IMR-90 (cell line): Measurements from ENCODE around the gene TMEM101. TPM values are rescaled to one million over a fixed set of nuclear protein-coding genes. Genes with fewer than 3 reads are reported as not detected.

Source experiments
- ATAC-seq: fragments of 200-7000 bp; cut with Tn5 transposase; 2 replicates; pipeline ENCODE4 v1.9.1; 2020; ENCODE audit warnings: low read depth, mild to moderate bottlenecking, moderate library complexity
- BruUV-seq: library from RNA; stranded (reverse); fragments of 400-500 nt; replicated peaks from 2 replicates; lab custom pipeline; 2021; lab: Mats Ljungman, UMichigan
- CTCF ChIA-PET: fragments of 300-600 bp; formaldehyde crosslinking; extraction: SDS; loops from one replicate; lab custom pipeline; 2021; ENCODE audit warnings: antibody characterized with exemption; lab: Yijun Ruan, JAX
- POLR2A ChIA-PET: fragments of 300-600 bp; sonication (Branson Sonifier 250); formaldehyde crosslinking; loops from one replicate; lab custom pipeline; 2022; ENCODE audit warnings: antibody characterized with exemption; ENCODE audit not compliant: unreplicated experiment; lab: Charles Lee
- DNase-seq: peaks from one replicate; pipeline ENCODE4 v3.0.0; 2013
- H2AFZ ChIP-seq: replicated peaks from 2 replicates; pipeline ENCODE3; 2013; ENCODE audit warnings: low read length, mild to moderate bottlenecking; ENCODE audit not compliant: poor library complexity
- H2AK5ac ChIP-seq: 2 replicates; pipeline ENCODE4 v1.6.1; 2013; ENCODE audit warnings: low read depth, low read length, inconsistent platforms
- H2AK9ac ChIP-seq: replicated peaks from 2 replicates; pipeline ENCODE3; 2013; ENCODE audit warnings: mild to moderate bottlenecking, low read depth, low read length, moderate library complexity; ENCODE audit not compliant: poor library complexity
- H2BK120ac ChIP-seq: 2 replicates; pipeline ENCODE4 v1.6.1; 2013; ENCODE audit warnings: low read depth, low read length, inconsistent platforms
- H2BK15ac ChIP-seq: 3 replicates; pipeline ENCODE4 v1.6.1; 2013; ENCODE audit warnings: low read depth, low read length, inconsistent platforms
- H2BK20ac ChIP-seq: 2 replicates; pipeline ENCODE4 v1.6.1; 2013; ENCODE audit warnings: low read depth, mild to moderate bottlenecking, inconsistent platforms, low read length, moderate library complexity
- H2BK5ac ChIP-seq: 2 replicates; pipeline ENCODE4 v1.6.1; 2013; ENCODE audit warnings: mild to moderate bottlenecking, low read depth, low read length, inconsistent platforms; ENCODE audit not compliant: poor library complexity, severe bottlenecking
- H3K14ac ChIP-seq: replicated peaks from 2 replicates; pipeline ENCODE4 v1.6.1; 2013; ENCODE audit warnings: low read depth, low read length, inconsistent platforms
- H3K18ac ChIP-seq: 2 replicates; pipeline ENCODE4 v1.6.1; 2013; ENCODE audit warnings: low read depth, low read length, control low read depth
- H3K23ac ChIP-seq: 2 replicates; pipeline ENCODE4 v1.6.1; 2013; ENCODE audit warnings: low read depth, low read length, inconsistent platforms
- H3K27ac ChIP-seq: 2 replicates; pipeline ENCODE4 v1.5.1; 2013; ENCODE audit warnings: mild to moderate bottlenecking, control low read depth, low read length; ENCODE audit not compliant: insufficient read depth
- H3K27me3 ChIP-seq: 2 replicates; pipeline ENCODE4 v1.6.1; 2013; ENCODE audit warnings: low read length; ENCODE audit not compliant: control insufficient read depth, insufficient read depth
- H3K36me3 ChIP-seq: 2 replicates; pipeline ENCODE4 v1.6.1; 2013; ENCODE audit warnings: low read length, mixed read lengths; ENCODE audit not compliant: control insufficient read depth, insufficient read depth
- H3K4ac ChIP-seq: 2 replicates; pipeline ENCODE4 v1.6.1; 2013; ENCODE audit warnings: low read depth, low read length, inconsistent platforms
- H3K4me1 ChIP-seq: 2 replicates; pipeline ENCODE4 v1.6.1; 2013; ENCODE audit warnings: low read length, mixed read lengths; ENCODE audit not compliant: control insufficient read depth, insufficient read depth
- H3K4me2 ChIP-seq: 2 replicates; pipeline ENCODE4 v1.6.1; 2013; ENCODE audit warnings: low read depth, mild to moderate bottlenecking, control low read depth, low read length, moderate library complexity
- H3K4me3 ChIP-seq: 2 replicates; pipeline ENCODE4 v1.5.1; 2013; ENCODE audit warnings: low read depth, mild to moderate bottlenecking, control low read depth, low read length, moderate library complexity; ENCODE audit not compliant: insufficient read depth
- H3K56ac ChIP-seq: 2 replicates; pipeline ENCODE4 v1.6.1; 2013; ENCODE audit warnings: low read length, inconsistent platforms; ENCODE audit not compliant: insufficient read depth; ENCODE audit errors: extremely low read depth
- H3K79me1 ChIP-seq, 2 experiments: 2 replicates each; pipeline ENCODE4 v1.6.1; 2013; ENCODE audit warnings: low read length in 2 of 2, inconsistent platforms in 1 of 2, low read depth in 1 of 2
- H3K9ac ChIP-seq: 2 replicates; pipeline ENCODE4 v1.6.1; 2013; ENCODE audit warnings: low read depth, low read length, control low read depth
- H3K9me1 ChIP-seq: 2 replicates; pipeline ENCODE4 v1.6.1; 2013; ENCODE audit warnings: low read length, inconsistent platforms; ENCODE audit not compliant: insufficient read depth
- H3K9me3 ChIP-seq: 2 replicates; pipeline ENCODE4 v1.6.1; 2013; ENCODE audit warnings: low read length; ENCODE audit not compliant: control insufficient read depth, insufficient read depth
- H4K20me1 ChIP-seq: 2 replicates; pipeline ENCODE4 v1.6.1; 2013; ENCODE audit warnings: low read length, inconsistent platforms; ENCODE audit not compliant: insufficient read depth
- H4K5ac ChIP-seq: 2 replicates; pipeline ENCODE4 v1.6.1; 2013; ENCODE audit warnings: mild to moderate bottlenecking, low read depth, low read length, control low read depth
- H4K8ac ChIP-seq, 2 experiments: 2 replicates each; pipeline ENCODE4 v1.6.1; 2013; ENCODE audit warnings: low read depth in 2 of 2, low read length in 2 of 2, control low read depth in 1 of 2, inconsistent platforms in 1 of 2
- H4K91ac ChIP-seq: 2 replicates; pipeline ENCODE4 v1.6.1; 2013; ENCODE audit warnings: low read depth, low read length, inconsistent platforms; ENCODE audit not compliant: insufficient read depth
- BHLHE40 ChIP-seq: fragments of 150-350 bp; IDR thresholded peaks from 2 replicates; pipeline ENCODE4 v1.6.1; 2016; ENCODE audit warnings: mild to moderate bottlenecking, low read depth, low read length
- CEBPB ChIP-seq: IDR thresholded peaks from 2 replicates; pipeline ENCODE4 v1.6.1; 2012; ENCODE audit warnings: low read depth, low read length, improper control_type of control experiment
- CHD1 ChIP-seq: IDR thresholded peaks from 2 replicates; pipeline ENCODE4 v1.6.1; 2012; ENCODE audit warnings: low read depth, low read length, improper control_type of control experiment
- FOS ChIP-seq: fragments of 150-350 bp; IDR thresholded peaks from 2 replicates; pipeline ENCODE4 v1.6.1; 2016; ENCODE audit warnings: low read depth, low read length
- MAFK ChIP-seq: IDR thresholded peaks from 2 replicates; pipeline ENCODE4 v1.6.1; 2012; ENCODE audit warnings: low read depth, low read length, improper control_type of control experiment
- MAZ ChIP-seq: IDR thresholded peaks from 2 replicates; pipeline ENCODE4 v1.6.1; 2012; ENCODE audit warnings: low read depth, mild to moderate bottlenecking, low read length, improper control_type of control experiment, moderate library complexity, borderline replicate concordance
- MXI1 ChIP-seq: IDR thresholded peaks from 2 replicates; pipeline ENCODE4 v1.6.1; 2012; ENCODE audit warnings: low read depth, mild to moderate bottlenecking, low read length, moderate library complexity, borderline replicate concordance
- NFE2L2 ChIP-seq: fragments of 150-350 bp; IDR thresholded peaks from 2 replicates; pipeline ENCODE4 v1.6.1; 2016; ENCODE audit warnings: low read depth, mild to moderate bottlenecking, low read length
- POLR2A ChIP-seq: IDR thresholded peaks from 2 replicates; pipeline ENCODE4 v1.6.1; 2012; ENCODE audit warnings: mild to moderate bottlenecking, low read depth, low read length
- RAD21 ChIP-seq: IDR thresholded peaks from 2 replicates; pipeline ENCODE4 v1.6.1; 2012; ENCODE audit warnings: low read length, improper control_type of control experiment
- RCOR1 ChIP-seq: IDR thresholded peaks from 2 replicates; pipeline ENCODE4 v1.6.1; 2012; ENCODE audit warnings: mild to moderate bottlenecking, low read length, improper control_type of control experiment; ENCODE audit not compliant: insufficient replicate concordance
- RFX5 ChIP-seq: IDR thresholded peaks from 2 replicates; pipeline ENCODE4 v1.8.0; 2012; ENCODE audit warnings: low read depth, mild to moderate bottlenecking, low read length, moderate library complexity
- SMC3 ChIP-seq: fragments of 150-350 bp; IDR thresholded peaks from 2 replicates; pipeline ENCODE4 v1.6.1; 2016; ENCODE audit warnings: low read depth, mild to moderate bottlenecking, antibody characterized with exemption, low read length, moderate library complexity
- WGBS, 2 experiments: methylation state at CpG; one replicate each; pipeline versions ENCODE4 v1.1.5 to v1.1.7; 2013; ENCODE audit warnings: missing lambda C conversion rate in 2 of 2; ENCODE audit not compliant: insufficient read length in 1 of 2; ENCODE audit errors: extremely low coverage in 2 of 2; 5-methylcytosine and 5-hydroxymethylcytosine counted together
- dilution Hi-C: fragments of 300-500 bp; cut with HindIII; formaldehyde crosslinking; loops from one replicate; pipeline ENCODE4 v1.14.3; 2018; ENCODE audit warnings: low sequenced_read_pairs; ENCODE audit not compliant: unreplicated experiment
- in situ Hi-C: fragments of 300-500 bp; cut with MboI; formaldehyde crosslinking; loops from 3 replicates; pipeline ENCODE4 v1.14.3; 2019; ENCODE audit warnings: low sequenced_read_pairs, inconsistent platforms, mixed read lengths
- intact Hi-C: fragments of 100-400 bp; cut with micrococcal nuclease; formaldehyde crosslinking; loops from 2 replicates; pipeline ENCODE4 v1.10.0; 2022
- polyA plus RNA-seq, 3 experiments: library from polyadenylated mRNA; depleted of rRNA; stranded (reverse); fragments of >200 nt; gene quantifications; 2 replicates each; pipeline ENCODE4 v1.2.3, GENCODE V29; 2012; ENCODE audit warnings: low replicate concordance in 1 of 3
- total RNA-seq: library from RNA; depleted of rRNA; stranded (reverse); fragments of >200 nt; gene quantifications from 2 replicates; pipeline ENCODE4 v1.2.3, GENCODE V29; 2012
- TF ChIP-seq, protein P1 (sequence below): conservative IDR thresholded peaks from 2 replicates; pipeline ENCODE4 v1.5.1; 2012; ENCODE audit warnings: mild to moderate bottlenecking, low read depth, low read length, improper control_type of control experiment
- TF ChIP-seq, protein P2 (sequence below): fragments of 150-350 bp; IDR thresholded peaks from 2 replicates; pipeline ENCODE4 v1.6.1; 2016; ENCODE audit warnings: low read depth, mild to moderate bottlenecking, low read length, moderate library complexity, borderline replicate concordance
- TF ChIP-seq, protein P3 (sequence below): fragments of 150-350 bp; IDR thresholded peaks from 2 replicates; pipeline ENCODE4 v1.6.1; 2017; ENCODE audit warnings: mild to moderate bottlenecking, antibody characterized with exemption, low read length, low read depth

The TMEM101 gene
- total and polyA plus RNA-seq, 2 of the 4 experiments (the other 2 are of a cell fraction): 30.7 to 36.6 TPM

DNA sequence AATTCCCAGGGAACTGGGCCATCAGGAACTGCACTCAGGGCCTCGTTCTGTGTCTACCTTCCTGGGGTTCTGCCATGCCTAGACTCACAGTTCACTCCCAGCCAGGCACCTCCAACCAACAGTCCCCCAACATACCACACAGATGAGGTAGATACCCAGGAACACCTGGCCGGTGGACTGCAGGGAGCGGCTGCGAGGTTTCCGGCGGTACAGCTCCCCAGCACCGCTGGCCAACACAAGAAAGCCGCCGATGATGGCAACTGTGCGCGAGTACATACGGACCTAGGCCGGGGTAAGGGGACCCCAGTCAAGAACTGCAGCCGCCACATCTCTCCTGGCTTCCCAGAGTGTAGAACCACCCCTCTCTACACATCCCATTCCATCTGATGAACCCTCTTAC lies 1.9 kb downstream of the TMEM101 start:
- in situ Hi-C loops (no loop called here), dilution Hi-C loops (no loop called here), intact Hi-C loops (no loop called here)
- ChIA-PET CTCF (no interaction called here), POLR2A (no interaction called here)
- H3K36me3 ChIP-seq: no peaks in the 10 kb centered on the region; the same call in 1 of the 2 replicates
- TF ChIP-seq FOS (no peak), NFE2L2 (no peak), SMC3 (no peak), RFX5 (no peak), BHLHE40 (no peak), MAZ (no peak), MXI1 (no peak), CEBPB (no peak), MAFK (no peak), POLR2A (no peak), RCOR1 (no peak), RAD21 (no peak), CHD1 (no peak)
- TF ChIP-seq, protein P1, sequence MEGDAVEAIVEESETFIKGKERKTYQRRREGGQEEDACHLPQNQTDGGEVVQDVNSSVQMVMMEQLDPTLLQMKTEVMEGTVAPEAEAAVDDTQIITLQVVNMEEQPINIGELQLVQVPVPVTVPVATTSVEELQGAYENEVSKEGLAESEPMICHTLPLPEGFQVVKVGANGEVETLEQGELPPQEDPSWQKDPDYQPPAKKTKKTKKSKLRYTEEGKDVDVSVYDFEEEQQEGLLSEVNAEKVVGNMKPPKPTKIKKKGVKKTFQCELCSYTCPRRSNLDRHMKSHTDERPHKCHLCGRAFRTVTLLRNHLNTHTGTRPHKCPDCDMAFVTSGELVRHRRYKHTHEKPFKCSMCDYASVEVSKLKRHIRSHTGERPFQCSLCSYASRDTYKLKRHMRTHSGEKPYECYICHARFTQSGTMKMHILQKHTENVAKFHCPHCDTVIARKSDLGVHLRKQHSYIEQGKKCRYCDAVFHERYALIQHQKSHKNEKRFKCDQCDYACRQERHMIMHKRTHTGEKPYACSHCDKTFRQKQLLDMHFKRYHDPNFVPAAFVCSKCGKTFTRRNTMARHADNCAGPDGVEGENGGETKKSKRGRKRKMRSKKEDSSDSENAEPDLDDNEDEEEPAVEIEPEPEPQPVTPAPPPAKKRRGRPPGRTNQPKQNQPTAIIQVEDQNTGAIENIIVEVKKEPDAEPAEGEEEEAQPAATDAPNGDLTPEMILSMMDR: no peak
- TF ChIP-seq, protein P2, sequence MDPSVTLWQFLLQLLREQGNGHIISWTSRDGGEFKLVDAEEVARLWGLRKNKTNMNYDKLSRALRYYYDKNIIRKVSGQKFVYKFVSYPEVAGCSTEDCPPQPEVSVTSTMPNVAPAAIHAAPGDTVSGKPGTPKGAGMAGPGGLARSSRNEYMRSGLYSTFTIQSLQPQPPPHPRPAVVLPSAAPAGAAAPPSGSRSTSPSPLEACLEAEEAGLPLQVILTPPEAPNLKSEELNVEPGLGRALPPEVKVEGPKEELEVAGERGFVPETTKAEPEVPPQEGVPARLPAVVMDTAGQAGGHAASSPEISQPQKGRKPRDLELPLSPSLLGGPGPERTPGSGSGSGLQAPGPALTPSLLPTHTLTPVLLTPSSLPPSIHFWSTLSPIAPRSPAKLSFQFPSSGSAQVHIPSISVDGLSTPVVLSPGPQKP: no peak
- TF ChIP-seq, protein P3, sequence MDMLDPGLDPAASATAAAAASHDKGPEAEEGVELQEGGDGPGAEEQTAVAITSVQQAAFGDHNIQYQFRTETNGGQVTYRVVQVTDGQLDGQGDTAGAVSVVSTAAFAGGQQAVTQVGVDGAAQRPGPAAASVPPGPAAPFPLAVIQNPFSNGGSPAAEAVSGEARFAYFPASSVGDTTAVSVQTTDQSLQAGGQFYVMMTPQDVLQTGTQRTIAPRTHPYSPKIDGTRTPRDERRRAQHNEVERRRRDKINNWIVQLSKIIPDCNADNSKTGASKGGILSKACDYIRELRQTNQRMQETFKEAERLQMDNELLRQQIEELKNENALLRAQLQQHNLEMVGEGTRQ: no peak
- H3K4me1 ChIP-seq: peaks cover 19% of the 10 kb centered on the region; the same call in 1 of the 2 replicates
- H4K91ac ChIP-seq: no peak overlapping the region
- H3K27ac ChIP-seq: no peak overlapping the region
- H3K56ac ChIP-seq: no peak overlapping the region
- no peaks in the 10 kb centered on the region for H3K27me3 ChIP-seq
- no peak for DNase-seq
- no peak overlapping the region for H3K9ac ChIP-seq
- H3K23ac ChIP-seq: no peak overlapping the region
- WGBS, 2 experiments: 89% methylated on average over 5 of the region's 14 CpGs; no CpG with 5 or more reads in 1 of the 2 experiments
- no peak overlapping the region for H3K14ac ChIP-seq
- no peaks in the 10 kb centered on the region for H4K20me1 ChIP-seq
- H4K5ac ChIP-seq: no peak overlapping the region
- H2BK15ac ChIP-seq: no peak overlapping the region
- BruUV-seq: no TSS peak
- H3K18ac ChIP-seq: no peak overlapping the region
- peaks cover 16% of the 10 kb centered on the region for H3K9me1 ChIP-seq
- H2BK20ac ChIP-seq: no peak overlapping the region
- H3K4me3 ChIP-seq: no peak overlapping the region
- no peaks in the 10 kb centered on the region for H3K9me3 ChIP-seq
- H2BK120ac ChIP-seq: no peak overlapping the region
- no peak overlapping the region for H4K8ac ChIP-seq
- H2AFZ ChIP-seq: no peak overlapping the region
- H3K4ac ChIP-seq: no peak overlapping the region
- H2AK5ac ChIP-seq: no peak overlapping the region
- H3K4me2 ChIP-seq: no peak overlapping the region
- H2BK5ac ChIP-seq: no peak overlapping the region
- no peak overlapping the region for H2AK9ac ChIP-seq
- H3K79me1 ChIP-seq: peaks cover 9 to 60% of the 10 kb centered on the region in 2 experiments
- no peak for ATAC-seq
